NCI-H69 (cell line): ENCODE measurements around the gene CTDSPL.

Experiments
- DNase-seq: peaks from one replicate; lab custom pipeline; 2025; lab: John Stamatoyannopoulos, UW

The CTDSPL gene

DNA sequence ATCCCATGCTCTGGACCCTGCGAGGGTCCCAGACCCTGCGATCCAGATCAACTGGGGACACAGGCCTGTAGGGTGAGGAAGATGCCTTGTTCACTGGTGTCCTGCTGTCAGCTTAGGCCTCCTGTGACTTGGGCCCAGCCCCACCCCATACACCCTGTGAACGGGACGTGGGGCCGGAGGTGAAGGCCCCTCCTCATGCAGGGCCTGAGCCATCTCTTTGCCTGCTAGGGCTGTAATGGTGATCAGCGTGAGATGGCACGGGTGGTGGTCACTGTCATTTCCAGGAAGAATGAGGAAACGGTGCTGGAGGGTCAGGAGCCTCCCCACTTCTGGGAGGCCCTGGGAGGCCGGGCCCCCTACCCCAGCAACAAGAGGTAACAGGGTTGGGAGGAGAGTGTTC, 141.3 kb downstream of the CTDSPL start:
- DNase-seq, result no peak

DNA sequence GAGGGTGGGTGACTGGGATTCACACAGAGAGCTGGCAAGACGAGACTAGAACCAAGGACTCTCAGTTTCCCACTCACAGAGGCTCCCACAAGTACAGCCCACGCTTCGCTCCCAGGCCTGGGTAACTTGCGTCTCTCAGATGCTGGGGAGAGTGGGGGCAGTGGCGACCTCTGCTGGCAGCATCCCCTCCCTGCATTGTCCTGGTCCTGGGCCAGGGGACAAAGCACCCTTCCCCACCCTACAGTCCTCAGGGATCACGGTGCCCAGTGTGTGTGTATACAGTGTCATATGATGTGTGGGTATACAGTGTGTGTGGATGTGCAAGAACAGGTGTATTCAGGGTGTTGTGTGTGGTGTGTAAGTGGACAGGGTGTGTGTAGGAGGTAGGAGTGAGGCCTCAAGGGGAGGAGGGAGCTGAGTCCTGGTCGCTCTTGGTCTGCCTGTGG, 141.7 kb downstream of the CTDSPL start:
- peak; percentile 19 for DNase-seq

- no peak for DNase-seq
Measured at GRCh38 chr3:38003817-38004414, 142.2 kb downstream of the CTDSPL start.

- DNase-seq, result peak; percentile 60
Measured at GRCh38 chr3:38004415-38005075, 142.9 kb downstream of the CTDSPL start.

DNA sequence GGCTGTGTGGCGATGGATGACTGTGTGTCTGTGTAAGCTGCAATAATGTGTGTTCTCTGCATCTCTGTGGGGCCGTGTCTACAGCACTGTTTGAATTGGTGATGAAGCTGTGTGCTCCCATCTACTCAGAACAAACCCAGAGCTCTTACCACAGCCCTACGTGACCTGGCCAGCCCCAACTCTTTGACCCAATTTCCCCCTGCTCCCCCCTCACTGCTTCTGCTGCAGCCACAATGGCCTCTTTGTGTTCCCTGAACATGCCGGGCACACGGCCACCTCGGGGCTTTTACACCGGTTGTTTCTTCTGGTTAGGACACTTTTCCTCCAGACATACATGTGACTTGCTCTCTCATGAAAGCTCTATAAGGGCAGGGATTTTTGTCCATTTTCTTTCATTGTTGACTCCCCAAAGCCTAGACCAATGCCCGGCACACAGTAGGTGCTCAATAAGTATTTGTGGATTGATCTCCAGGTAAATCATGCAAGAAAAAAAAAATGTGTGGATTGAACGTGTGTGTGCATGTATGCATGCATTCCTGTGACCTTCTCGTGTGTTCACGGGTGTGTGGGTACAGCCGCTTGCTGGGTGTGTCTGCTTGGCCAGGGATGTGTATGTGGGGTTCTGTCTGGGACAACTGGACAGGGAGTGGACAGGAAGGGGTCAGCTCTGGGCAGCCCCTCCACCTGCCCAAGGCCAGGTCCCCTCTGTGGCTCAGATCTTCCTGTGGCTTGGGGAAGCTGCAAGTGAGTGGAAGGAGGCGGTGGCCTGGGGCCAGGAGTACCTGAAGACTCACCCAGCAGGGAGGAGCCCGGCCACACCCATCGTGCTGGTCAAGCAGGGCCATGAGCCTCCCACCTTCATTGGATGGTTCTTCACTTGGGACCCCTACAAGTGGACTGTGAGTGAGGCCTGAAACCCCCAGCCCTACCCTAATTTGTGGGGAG, 143.7 kb downstream of the CTDSPL start:
- no peak for DNase-seq

DNA sequence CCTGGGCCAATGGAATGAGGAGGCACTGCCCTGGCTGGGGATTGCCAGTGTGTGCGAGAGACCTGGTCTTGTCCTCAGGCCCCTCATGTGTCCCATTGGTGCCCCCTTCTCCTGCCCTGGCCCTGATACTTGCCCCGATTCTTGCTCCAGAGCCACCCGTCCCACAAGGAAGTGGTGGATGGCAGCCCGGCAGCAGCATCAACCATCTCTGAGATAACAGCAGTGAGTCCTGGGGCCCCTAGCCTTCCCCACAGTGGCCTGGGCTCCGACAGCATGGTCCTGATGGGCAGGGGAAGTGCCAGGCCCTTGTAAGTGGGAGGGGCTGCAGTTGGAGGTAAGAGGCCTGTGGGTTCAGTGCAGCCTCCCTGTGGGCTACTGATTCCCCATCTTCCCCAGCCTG, 144.4 kb downstream of the CTDSPL start:
- no peak for DNase-seq

DNA sequence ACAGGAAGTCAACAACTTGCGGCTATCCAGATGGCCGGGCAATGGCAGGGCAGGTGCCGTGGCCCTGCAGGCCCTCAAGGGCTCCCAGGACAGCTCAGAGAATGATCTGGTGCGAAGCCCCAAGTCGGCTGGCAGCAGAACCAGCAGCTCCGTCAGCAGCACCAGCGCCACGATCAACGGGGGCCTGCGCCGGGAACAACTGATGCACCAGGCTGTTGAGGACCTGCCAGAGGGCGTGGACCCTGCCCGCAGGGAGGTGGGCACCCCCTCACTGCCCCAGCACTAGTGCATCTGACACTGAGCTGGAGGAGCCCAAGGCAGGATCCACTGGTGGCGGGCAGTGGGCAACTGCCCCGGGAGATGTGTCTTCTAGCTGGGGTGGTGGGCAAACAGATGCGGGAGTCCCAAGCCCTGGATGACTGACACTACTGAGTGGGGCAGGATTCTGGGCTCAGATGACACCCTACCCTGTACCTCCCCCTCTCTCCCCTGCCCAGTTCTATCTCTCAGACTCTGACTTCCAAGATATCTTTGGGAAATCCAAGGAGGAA, 144.8 kb downstream of the CTDSPL start:
- no peak for DNase-seq

- DNase-seq, result no peak
Measured at GRCh38 chr3:38007754-38008090, 146.0 kb downstream of the CTDSPL start.

DNA sequence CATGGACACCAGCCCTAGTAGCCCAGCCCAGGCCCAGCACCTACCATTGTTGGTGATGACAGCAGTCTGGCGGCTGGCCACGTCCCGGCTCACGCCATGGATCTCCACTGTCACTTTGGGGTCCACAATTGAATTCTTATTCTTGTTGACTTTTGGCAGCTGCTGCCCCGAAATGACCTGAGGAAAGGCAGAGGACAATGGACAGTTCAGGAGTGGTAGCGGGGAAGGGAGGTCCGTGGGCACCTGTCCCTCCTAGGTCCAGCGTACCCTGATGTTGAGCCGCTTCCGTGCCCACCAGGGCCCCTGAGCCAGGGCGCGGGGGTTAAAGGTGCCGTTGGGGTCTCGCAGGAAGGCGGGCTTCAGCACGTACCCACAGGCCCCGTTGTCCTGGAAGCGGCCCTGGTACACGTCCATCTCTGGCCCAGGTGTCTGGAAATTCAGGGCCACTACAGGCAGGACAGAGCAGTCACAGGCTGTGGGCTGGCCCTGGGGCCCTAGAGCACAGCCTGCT, 146.6 kb downstream of the CTDSPL start:
- no peak for DNase-seq

GRCh38 chr3:38008971-38009580, 147.4 kb downstream of the CTDSPL start:
- no peak for DNase-seq

DNA sequence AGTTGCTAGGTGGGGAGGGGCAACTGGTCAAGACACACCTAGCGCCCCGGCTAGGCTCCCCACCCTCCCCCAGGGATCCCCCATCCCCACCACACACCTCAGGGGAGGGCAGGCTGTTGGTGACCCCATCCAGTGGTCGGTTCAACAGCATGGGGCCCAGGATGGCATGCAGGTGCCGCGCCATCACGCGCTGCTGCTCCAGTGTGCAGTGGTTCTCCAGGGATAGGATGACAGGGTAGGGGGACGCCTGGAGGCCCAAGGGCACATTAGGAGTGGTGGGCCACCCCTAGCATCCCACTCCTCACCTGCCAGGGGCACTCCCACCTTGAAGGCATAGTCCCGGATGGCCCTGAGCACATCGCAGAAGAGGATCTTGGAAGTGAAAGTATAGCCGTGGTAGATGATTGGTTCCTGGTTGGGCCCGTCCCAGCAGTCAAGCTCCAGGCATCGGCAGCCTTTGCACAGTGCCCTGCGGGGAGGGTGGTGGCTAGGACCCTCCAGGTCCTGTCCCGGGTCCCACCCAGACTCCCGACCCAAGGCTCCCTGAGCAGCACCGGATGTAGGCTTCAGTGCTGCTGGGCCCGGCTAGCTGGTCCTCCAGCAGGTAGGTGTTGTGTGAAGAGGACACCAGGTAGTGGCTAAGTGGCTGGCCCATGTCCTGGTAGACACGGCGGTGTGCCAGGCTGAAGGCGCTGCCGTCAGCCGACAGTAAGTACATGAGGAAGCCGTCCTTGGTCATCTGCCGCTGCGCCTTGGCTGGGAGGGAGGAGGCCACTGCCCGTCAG, 148.3 kb downstream of the CTDSPL start:
- no peak for DNase-seq

DNA sequence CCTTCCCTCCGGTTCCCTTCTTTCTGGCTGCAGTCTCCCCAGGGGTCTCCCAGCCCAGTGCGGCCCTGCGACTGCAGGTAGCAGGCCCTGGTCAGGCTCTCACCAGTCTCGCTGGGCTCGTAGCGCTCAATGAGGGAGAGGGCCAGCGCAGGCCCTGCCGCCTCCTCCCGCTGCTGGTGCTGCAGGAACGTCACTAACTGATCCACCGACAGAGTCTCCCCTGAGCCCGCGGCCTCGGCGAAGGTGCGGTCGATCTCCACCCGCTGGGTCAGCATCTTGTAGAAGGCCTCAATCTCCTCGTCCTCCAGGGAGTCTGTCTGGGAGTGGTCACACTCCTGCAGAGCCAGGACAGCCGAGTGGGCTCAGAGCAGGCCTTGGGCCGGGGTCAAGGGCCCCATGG, 149.4 kb downstream of the CTDSPL start:
- DNase-seq, result no peak

- peak; percentile 21 for DNase-seq
Measured at GRCh38 chr3:38015485-38015884, 153.8 kb downstream of the CTDSPL start.

GRCh38 chr3:38015984-38016383, 154.3 kb downstream of the CTDSPL start:
- DNase-seq, result no peak

GRCh38 chr3:38016410-38016809, 154.7 kb downstream of the CTDSPL start:
- DNase-seq, result no peak

- DNase-seq, result no peak
Measured at GRCh38 chr3:38016847-38017444, 155.3 kb downstream of the CTDSPL start.

GRCh38 chr3:38017445-38018295, 156.0 kb downstream of the CTDSPL start:
- peak; percentile 72 for DNase-seq

GRCh38 chr3:38018296-38019266, 156.9 kb downstream of the CTDSPL start:
- DNase-seq, result no peak
